Embryonic facial prominence (tissue), 1 donor: ENCODE measurements around the gene IL17RC.

Source experiments
- DNase-seq: peaks from one replicate; pipeline ENCODE4 v3.0.0-alpha.2; 2016; ENCODE audit errors: extremely low spot score

The IL17RC gene

GRCh38 chr3:9946112-9947024 lies 29.5 kb downstream of the IL17RC start:
- DNase-seq, result peak; percentile 66

GRCh38 chr3:9947025-9947995 lies 30.4 kb downstream of the IL17RC start:
- DNase-seq, result no peak

- no peak for DNase-seq
Observed at GRCh38 chr3:9948586-9948985, 31.7 kb downstream of the IL17RC start.

- DNase-seq, result no peak
Observed at GRCh38 chr3:9949115-9949514, 32.2 kb downstream of the IL17RC start.

- no peak for DNase-seq
Observed at GRCh38 chr3:9949626-9950025, 32.7 kb downstream of the IL17RC start.

- DNase-seq, result no peak
Observed at GRCh38 chr3:9951126-9951525, 34.2 kb downstream of the IL17RC start.

- DNase-seq, result no peak
Observed at GRCh38 chr3:9951598-9951961, 34.7 kb downstream of the IL17RC start.

GRCh38 chr3:9951962-9952805 lies 35.3 kb downstream of the IL17RC start, which contains the start of gene PRRT3:
Gene PRRT3 (minus strand): TSS chr3:9952408. CDS start chr3:9950115, 2,293 bp downstream.
- no peak for DNase-seq

- DNase-seq, result no peak
Observed at GRCh38 chr3:9955067-9955502, 38.2 kb downstream of the IL17RC start.

- no peak for DNase-seq
Observed at GRCh38 chr3:9955611-9956352, 38.9 kb downstream of the IL17RC start.

- DNase-seq, result no peak
Observed at GRCh38 chr3:9957214-9957613, 40.3 kb downstream of the IL17RC start.

GRCh38 chr3:9965200-9965875 lies 48.4 kb downstream of the IL17RC start:
- no peak for DNase-seq

GRCh38 chr3:9966841-9967240 lies 49.9 kb downstream of the IL17RC start:
- DNase-seq, result no peak

GRCh38 chr3:9969632-9970019 lies 52.7 kb downstream of the IL17RC start:
- no peak for DNase-seq

GRCh38 chr3:9970020-9970652 lies 53.2 kb downstream of the IL17RC start:
- no peak for DNase-seq

GRCh38 chr3:9976721-9977709 lies 60.1 kb downstream of the IL17RC start:
- DNase-seq, result no peak

- no peak for DNase-seq
Observed at GRCh38 chr3:9978710-9979305, 61.9 kb downstream of the IL17RC start.

GRCh38 chr3:9980251-9980650 lies 63.4 kb downstream of the IL17RC start:
- no peak for DNase-seq
